Liver (tissue), 9 donors: ENCODE data around the gene ABCC3. TPM values are rescaled to one million over a fixed set of nuclear protein-coding genes. Genes with fewer than 3 reads are reported as not detected.

ENCODE experiments used
- DNase-seq: peaks from one replicate; pipeline ENCODE4 v3.0.0-alpha.2; 2017; ENCODE audit warnings: low spot score
- H3K27ac ChIP-seq, 2 donors: one replicate each; pipeline ENCODE4 v1.7.0; 2013; ENCODE audit warnings: inconsistent platforms in 2 of 2, low read length in 2 of 2, control low read depth in 1 of 2, low read depth in 1 of 2, mild to moderate bottlenecking in 1 of 2
- H3K27me3 ChIP-seq, 4 donors: one replicate each; pipeline versions ENCODE4 v1.6.1 to v1.7.0; 2013; ENCODE audit warnings: low read length in 3 of 4, inconsistent platforms in 1 of 4, mild to moderate bottlenecking in 1 of 4, moderate library complexity in 1 of 4; ENCODE audit not compliant: control insufficient read depth in 4 of 4, insufficient read depth in 4 of 4
- H3K36me3 ChIP-seq, 4 donors: one replicate each; pipeline versions ENCODE4 v1.6.1 to v1.7.0; 2013; ENCODE audit warnings: low read length in 3 of 4, mild to moderate bottlenecking in 3 of 4, low read depth in 1 of 4, moderate library complexity in 1 of 4; ENCODE audit not compliant: control insufficient read depth in 4 of 4, insufficient read depth in 3 of 4
- H3K4me1 ChIP-seq, 4 donors: one replicate each; pipeline versions ENCODE4 v1.6.1 to v1.7.0; 2013; ENCODE audit warnings: low read length in 3 of 4, mild to moderate bottlenecking in 3 of 4, moderate library complexity in 1 of 4; ENCODE audit not compliant: control insufficient read depth in 4 of 4, insufficient read depth in 4 of 4
- H3K4me3 ChIP-seq, 3 donors: one replicate each; pipeline versions ENCODE4 v1.6.1 to v1.7.0; 2013; ENCODE audit warnings: low read length in 3 of 3, control low read depth in 1 of 3, low read depth in 1 of 3, mild to moderate bottlenecking in 1 of 3
- H3K9ac ChIP-seq, 2 donors: one replicate each; pipeline ENCODE4 v1.7.0; 2013; ENCODE audit warnings: low read length in 2 of 2, mild to moderate bottlenecking in 2 of 2, moderate library complexity in 2 of 2, control low read depth in 1 of 2, low read depth in 1 of 2
- H3K9me3 ChIP-seq, 4 donors: one replicate each; pipeline versions ENCODE4 v1.6.1 to v1.7.0; 2013; ENCODE audit warnings: low read length in 3 of 4; ENCODE audit not compliant: control insufficient read depth in 4 of 4
- EGR1 ChIP-seq, 2 donors: IDR thresholded peaks; 2 replicates each; pipeline ENCODE4 v1.6.1; 2016 to 2018; ENCODE audit warnings: antibody characterized with exemption in 2 of 2, low read depth in 2 of 2
- FOXA1 ChIP-seq: IDR thresholded peaks from 2 replicates; pipeline ENCODE4 v1.6.1; 2016; ENCODE audit warnings: antibody characterized with exemption
- GABPA ChIP-seq, 2 donors: IDR thresholded peaks in 1 of 2; conservative IDR thresholded peaks in 1 of 2; 2 replicates each; pipeline ENCODE4 v1.6.1; 2016; ENCODE audit warnings: antibody characterized with exemption in 2 of 2, mild to moderate bottlenecking in 1 of 2, moderate library complexity in 1 of 2
- HNF4A ChIP-seq, 2 donors: conservative IDR thresholded peaks; 2 replicates each; pipeline ENCODE4 v1.6.1; 2016; ENCODE audit warnings: antibody characterized with exemption in 2 of 2, mild to moderate bottlenecking in 2 of 2
- HNF4G ChIP-seq: IDR thresholded peaks from 2 replicates; pipeline ENCODE4 v1.6.1; 2016; ENCODE audit warnings: antibody characterized with exemption
- JUND ChIP-seq, 2 donors: IDR thresholded peaks; 2 replicates each; pipeline ENCODE4 v1.6.1; 2016; ENCODE audit warnings: antibody characterized with exemption in 2 of 2
- NR2F2 ChIP-seq: IDR thresholded peaks from 2 replicates; pipeline ENCODE4 v1.6.1; 2016; ENCODE audit warnings: antibody characterized with exemption
- RAD21 ChIP-seq, 2 donors: IDR thresholded peaks; 2 replicates each; pipeline ENCODE4 v1.6.1; 2016; ENCODE audit warnings: antibody characterized with exemption in 2 of 2, mild to moderate bottlenecking in 2 of 2
- REST ChIP-seq: IDR thresholded peaks from 2 replicates; pipeline ENCODE4 v1.6.1; 2016; ENCODE audit warnings: antibody characterized with exemption, mild to moderate bottlenecking
- SP1 ChIP-seq: IDR thresholded peaks from 2 replicates; pipeline ENCODE4 v1.6.1; 2018; ENCODE audit warnings: antibody characterized with exemption, mild to moderate bottlenecking
- YY1 ChIP-seq: IDR thresholded peaks from 2 replicates; pipeline ENCODE4 v1.6.1; 2016; ENCODE audit warnings: antibody characterized with exemption, mild to moderate bottlenecking
- ZBTB33 ChIP-seq: IDR thresholded peaks from 2 replicates; pipeline ENCODE4 v1.6.1; 2016; ENCODE audit warnings: antibody characterized with exemption
- WGBS: extraction: QIAGEN DNeasy Blood & Tissue Kit; methylation state at CpG from one replicate; pipeline ENCODE4 v1.1.7; 2013; 5-methylcytosine and 5-hydroxymethylcytosine counted together
- polyA plus RNA-seq, 2 donors: library from polyadenylated mRNA; stranded (reverse) in 1 of 2; unstranded in 1 of 2; fragments of 200-250 nt in 1 of 2; fragments of >200 nt in 1 of 2; fragmentation: Nextera tagmentation in 1 of 2; extraction: Ambion mirVana in 1 of 2; gene quantifications; one replicate each; pipeline versions ENCODE4 v1.2.1 to v1.2.3, GENCODE V29; 2013 to 2015
- total RNA-seq, 2 donors: library from RNA; depleted of rRNA; stranded (reverse); fragments of >200 nt; gene quantifications; one replicate each; pipeline ENCODE4 v1.2.3, GENCODE V29; 2014
- donor health status: healthy.
- donor health status: healthy.
- donor health status: healthy.
- donor health status: healthy.
- donor health status: healthy.

The ABCC3 gene
- total and polyA plus RNA-seq, 4 donors, result 10.5 to 197 (median 80.5) TPM

GRCh38 chr17:50657054-50657453, 22.4 kb downstream of the ABCC3 start:
- peak; percentile 55 to 56 for TF ChIP-seq HNF4A (conservative IDR thresholded peaks at IDR 0.05)
- no peak for TF ChIP-seq RAD21 (IDR thresholded peaks at IDR 0.05)
- H3K4me3 ChIP-seq, result no peak overlapping the region
- H3K4me1 ChIP-seq, result peaks cover 17 to 43% (median 31%) of the 10 kb centered on the region in 4 donors
- no peak for DNase-seq
- H3K36me3 ChIP-seq, result peaks cover 0 to 6% (median under 1%) of the 10 kb centered on the region in 4 donors
- H3K27me3 ChIP-seq, result no peaks in the 10 kb centered on the region
- 84% methylated on average over 7 of the region's 7 CpGs for WGBS
- H3K9ac ChIP-seq, result no peak overlapping the region
- H3K27ac ChIP-seq, result peak overlapping the region in 1 of 2 donors; percentile 42
- no peaks in the 10 kb centered on the region for H3K9me3 ChIP-seq

- Histone ChIP-seq H3K9me3 (no peaks in the 10 kb centered on the region), H3K36me3 (peaks cover 0 to 6% (median under 1%) of the 10 kb centered on the region in 4 donors), H3K27me3 (no peaks in the 10 kb centered on the region), H3K9ac (no peak overlapping the region), H3K4me3 (no peak overlapping the region), H3K27ac (no peak overlapping the region), H3K4me1 (peaks cover 20 to 48% (median 34%) of the 10 kb centered on the region in 4 donors)
- no peak for TF ChIP-seq SP1
- TF ChIP-seq GABPA (IDR thresholded peaks at IDR 0.05 in 1 of 2, conservative IDR thresholded peaks at IDR 0.05 in 1 of 2), result no peak
- TF ChIP-seq FOXA1, result no peak
- no peak for TF ChIP-seq NR2F2
- no peak for TF ChIP-seq YY1
- no peak for TF ChIP-seq JUND (IDR thresholded peaks at IDR 0.05)
- no peak for TF ChIP-seq ZBTB33
- TF ChIP-seq RAD21 (IDR thresholded peaks at IDR 0.05), result no peak
- TF ChIP-seq REST, result no peak
- no peak for TF ChIP-seq HNF4G
- TF ChIP-seq EGR1 (IDR thresholded peaks at IDR 0.05; ENCODE audit: low read depth in 2 of 2), result no peak
- DNase-seq, result no peak
- WGBS, result 86% methylated on average over 7 of the region's 7 CpGs
These were observed 22.9 kb downstream of the ABCC3 start for GRCh38 chr17:50657627-50658026.

GRCh38 chr17:50658616-50659015, 23.9 kb downstream of the ABCC3 start:
- Histone ChIP-seq H3K27ac (peak overlapping the region in 1 of 2 donors; percentile 11), H3K27me3 (no peaks in the 10 kb centered on the region), H3K9ac (no peak overlapping the region), H3K9me3 (no peaks in the 10 kb centered on the region), H3K36me3 (peaks cover 0 to 6% (median under 1%) of the 10 kb centered on the region in 4 donors), H3K4me3 (no peak overlapping the region), H3K4me1 (peaks cover 28 to 58% (median 43%) of the 10 kb centered on the region in 4 donors)
- TF ChIP-seq HNF4A (conservative IDR thresholded peaks at IDR 0.05), result no peak
- peak; percentile 9 for TF ChIP-seq NR2F2
- WGBS, result 82% methylated on average over 6 of the region's 6 CpGs
- no peak for DNase-seq
